Dermis microvascular lymphatic vessel endothelial cell (primary cell): ENCODE measurements around the gene PRRT3. TPM values are rescaled to one million over a fixed set of nuclear protein-coding genes. Genes with fewer than 3 reads are reported as not detected.
A peak's percentile ranks its signal among the peaks of the same experiment; 100 is the strongest.
"Not testable (repeated sequence)": the region's sequence is repeated elsewhere in the genome, so short reads cannot be mapped to it uniquely, and the experiment has no call there.

Experiments used
- DNase-seq, 2 donors: peaks; one replicate each; pipeline versions ENCODE4 v3.0.0 to v3.0.0-alpha.2; 2010; ENCODE audit warnings: low read depth in 2 of 2
- total RNA-seq: library from RNA; depleted of rRNA; stranded (reverse); fragments of >200 nt; gene quantifications from 2 replicates; pipeline ENCODE4 v1.2.1, GENCODE V29; 2014

The PRRT3 gene
- total RNA-seq, 1 donor from 2014 or later, result 0.51 TPM

GRCh38 chr3:9918261-9919038, 33.8 kb downstream of the PRRT3 start:
- no peak for DNase-seq

DNA sequence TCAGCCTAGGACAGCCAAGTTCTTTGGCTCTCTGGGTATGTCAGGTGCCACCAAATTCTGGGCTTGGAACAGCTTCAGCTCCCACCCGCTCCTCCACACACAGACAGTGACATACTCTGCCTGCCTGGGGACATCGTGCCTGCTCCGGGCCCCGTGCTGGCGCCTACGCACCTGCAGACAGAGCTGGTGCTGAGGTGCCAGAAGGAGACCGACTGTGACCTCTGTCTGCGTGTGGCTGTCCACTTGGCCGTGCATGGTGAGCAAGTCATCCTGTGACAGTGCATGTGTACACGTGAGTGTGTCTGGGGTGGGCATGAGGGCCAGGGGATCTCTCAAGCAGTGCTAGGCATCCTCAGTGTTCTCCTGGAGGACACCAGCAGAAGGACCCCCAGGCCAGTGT, 34.4 kb downstream of the PRRT3 start:
- DNase-seq, result no peak

DNA sequence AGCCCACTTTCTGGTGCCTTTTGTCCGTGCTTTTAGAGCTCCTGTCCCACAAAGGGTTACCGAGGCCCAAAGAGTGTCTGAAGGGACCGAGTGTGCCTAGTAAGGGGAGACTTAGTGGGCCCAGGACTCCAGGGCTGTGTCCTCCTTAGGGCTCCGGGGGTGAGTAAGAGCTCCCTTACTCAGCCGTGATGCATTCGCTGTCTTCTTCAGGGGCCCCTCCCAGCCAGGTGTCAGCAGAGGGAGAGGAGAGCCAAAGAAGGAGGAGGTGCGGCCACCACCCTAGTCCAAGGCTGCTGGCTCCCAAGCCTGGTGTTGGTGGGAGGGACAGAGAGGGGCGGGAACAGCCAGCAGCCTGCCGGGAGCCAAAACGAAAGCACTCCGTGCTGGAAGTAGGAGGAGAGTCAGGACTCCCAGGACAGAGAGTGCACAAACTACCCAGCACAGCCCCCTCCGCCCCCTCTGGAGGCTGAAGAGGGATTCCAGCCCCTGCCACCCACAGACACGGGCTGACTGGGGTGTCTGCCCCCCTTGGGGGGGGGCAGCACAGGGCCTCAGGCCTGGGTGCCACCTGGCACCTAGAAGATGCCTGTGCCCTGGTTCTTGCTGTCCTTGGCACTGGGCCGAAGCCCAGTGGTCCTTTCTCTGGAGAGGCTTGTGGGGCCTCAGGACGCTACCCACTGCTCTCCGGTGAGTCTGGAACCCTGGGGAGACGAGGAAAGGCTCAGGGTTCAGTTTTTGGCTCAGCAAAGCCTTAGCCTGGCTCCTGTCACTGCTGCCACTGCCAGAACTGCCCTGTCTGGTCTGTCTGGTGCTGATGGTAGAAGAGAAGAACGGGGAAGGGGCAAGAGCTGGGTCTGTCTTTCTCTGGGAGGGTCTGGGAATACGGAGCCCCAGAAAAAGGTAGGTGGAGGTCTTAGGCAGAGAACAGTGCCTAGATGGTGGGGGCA, 35.2 kb downstream of the PRRT3 start, which contains the start of gene IL17RC:
IL17RC (plus strand) TSS at position 365 of the 947 bp plus-strand sequence; CDS start at position 583, 218 bp downstream.
- peak; percentile 39 to 80 for DNase-seq

- DNase-seq, result no peak
These were observed 35.9 kb downstream of the PRRT3 start for GRCh38 chr3:9916346-9916733.

DNA sequence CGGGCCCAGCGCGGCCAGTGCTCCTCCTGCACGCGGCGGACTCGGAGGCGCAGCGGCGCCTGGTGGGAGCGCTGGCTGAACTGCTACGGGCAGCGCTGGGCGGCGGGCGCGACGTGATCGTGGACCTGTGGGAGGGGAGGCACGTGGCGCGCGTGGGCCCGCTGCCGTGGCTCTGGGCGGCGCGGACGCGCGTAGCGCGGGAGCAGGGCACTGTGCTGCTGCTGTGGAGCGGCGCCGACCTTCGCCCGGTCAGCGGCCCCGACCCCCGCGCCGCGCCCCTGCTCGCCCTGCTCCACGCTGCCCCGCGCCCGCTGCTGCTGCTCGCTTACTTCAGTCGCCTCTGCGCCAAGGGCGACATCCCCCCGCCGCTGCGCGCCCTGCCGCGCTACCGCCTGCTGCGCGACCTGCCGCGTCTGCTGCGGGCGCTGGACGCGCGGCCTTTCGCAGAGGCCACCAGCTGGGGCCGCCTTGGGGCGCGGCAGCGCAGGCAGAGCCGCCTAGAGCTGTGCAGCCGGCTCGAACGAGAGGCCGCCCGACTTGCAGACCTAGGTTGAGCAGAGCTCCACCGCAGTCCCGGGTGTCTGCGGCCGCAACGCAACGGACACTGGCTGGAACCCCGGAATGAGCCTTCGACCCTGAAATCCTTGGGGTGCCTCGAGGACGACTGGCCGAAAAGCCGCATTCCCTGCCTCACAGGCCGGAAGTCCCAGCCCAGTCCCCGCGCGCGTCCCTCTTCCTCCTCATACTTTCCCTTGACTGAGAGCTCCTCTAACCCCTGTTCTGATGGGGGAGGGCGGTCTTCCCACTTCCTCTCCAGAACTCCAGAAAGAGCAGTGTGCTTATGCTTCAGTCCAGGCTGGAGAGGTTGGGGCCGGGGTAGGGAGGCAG, 36.7 kb downstream of the PRRT3 start:
- peak in 1 of 2 donors; percentile 70 for DNase-seq

- DNase-seq, result no peak
These were observed 37.5 kb downstream of the PRRT3 start for GRCh38 chr3:9914559-9915253.

- no peak for DNase-seq
These were observed 38.2 kb downstream of the PRRT3 start for GRCh38 chr3:9914011-9914410.

- DNase-seq, result no peak
These were observed 38.6 kb downstream of the PRRT3 start for GRCh38 chr3:9913601-9914000.

- no peak for DNase-seq
These were observed 39.8 kb downstream of the PRRT3 start for GRCh38 chr3:9912294-9912935.

DNA sequence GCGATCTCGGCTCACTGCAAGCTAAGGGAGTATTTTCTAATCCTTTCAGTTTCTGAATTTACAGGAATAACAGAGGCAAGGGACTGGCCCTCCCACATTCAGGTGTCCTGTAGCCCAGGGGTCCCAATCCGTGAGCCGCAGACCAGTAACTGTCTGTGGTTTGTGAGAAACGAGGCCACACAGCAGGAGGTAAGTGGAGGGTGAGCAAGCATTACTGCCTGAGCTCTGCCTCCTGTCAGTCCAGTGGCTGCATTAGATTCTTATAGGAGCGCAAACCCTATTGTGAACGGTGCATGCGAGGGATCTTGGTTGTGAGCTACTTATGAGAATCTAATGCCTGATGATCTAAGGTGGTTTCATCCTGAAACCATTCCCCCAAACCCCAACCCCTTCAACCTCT, 40.3 kb downstream of the PRRT3 start:
- DNase-seq, result no peak

GRCh38 chr3:9909221-9910013, 42.8 kb downstream of the PRRT3 start:
- no peak for DNase-seq

- no peak for DNase-seq
These were observed 43.9 kb downstream of the PRRT3 start for GRCh38 chr3:9908286-9908685.

- no peak for DNase-seq
These were observed 45.7 kb downstream of the PRRT3 start for GRCh38 chr3:9906480-9906879.

GRCh38 chr3:9903904-9904303, 48.3 kb downstream of the PRRT3 start:
- no peak for DNase-seq

DNA sequence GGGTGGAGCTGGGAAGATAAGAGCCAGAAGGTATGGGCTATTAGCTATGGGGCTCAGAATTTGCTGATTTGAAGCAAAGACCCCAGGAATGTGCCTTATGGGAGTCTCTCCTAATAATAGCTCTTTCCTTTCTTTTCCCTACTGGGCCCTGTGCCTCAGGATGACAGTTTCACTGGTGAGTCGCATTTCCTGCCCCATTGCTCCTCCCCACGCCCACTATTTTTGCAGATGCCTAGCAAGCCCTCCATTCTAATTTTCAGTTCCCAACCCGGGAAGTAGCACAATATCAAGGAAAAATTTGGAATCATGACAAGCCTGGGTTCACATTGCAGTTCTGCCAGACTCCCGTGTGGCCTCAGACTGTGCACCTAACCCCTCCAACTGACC, 49.0 kb downstream of the PRRT3 start:
- peak in 1 of 2 donors; percentile 39 for DNase-seq

DNA sequence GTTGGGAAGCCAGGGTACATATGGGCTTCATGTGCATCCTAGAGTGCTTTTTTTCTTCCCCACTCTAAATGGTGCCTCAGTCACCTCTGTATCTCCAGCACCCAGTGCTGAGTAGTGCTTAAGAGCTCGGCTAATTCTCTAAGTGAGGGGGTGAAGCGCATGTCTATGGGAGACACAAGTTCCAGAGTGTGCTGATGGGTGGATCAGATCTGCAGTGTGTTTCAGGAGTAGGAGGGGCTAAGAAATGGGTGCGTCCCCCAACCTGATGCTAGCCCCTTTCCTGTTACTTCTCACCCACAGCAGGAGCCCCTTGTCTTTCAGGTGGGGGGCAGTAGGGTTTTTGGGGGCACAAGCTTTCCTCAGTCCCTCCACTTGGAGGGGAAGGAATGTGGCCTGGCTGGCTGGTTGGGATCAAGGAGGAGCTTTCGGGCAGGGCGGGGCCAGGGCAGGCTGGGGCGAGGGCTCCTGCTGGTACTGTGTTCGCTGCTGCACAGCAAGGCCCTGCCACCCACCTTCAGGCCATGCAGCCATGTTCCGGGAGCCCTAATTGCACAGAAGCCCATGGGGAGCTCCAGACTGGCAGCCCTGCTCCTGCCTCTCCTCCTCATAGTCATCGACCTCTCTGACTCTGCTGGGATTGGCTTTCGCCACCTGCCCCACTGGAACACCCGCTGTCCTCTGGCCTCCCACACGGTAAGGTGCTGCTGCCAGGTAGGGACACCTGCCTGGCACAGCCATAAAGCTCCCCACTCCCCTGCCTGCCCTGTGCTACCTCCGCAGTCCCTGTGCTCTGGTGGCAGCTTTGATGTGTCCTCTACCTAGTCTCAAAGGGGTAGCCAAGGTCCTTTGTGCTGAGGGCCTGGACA, 49.6 kb downstream of the PRRT3 start, which contains the start of gene IL17RE:
IL17RE (plus strand) TSS at position 477 of the 866 bp plus-strand sequence; CDS start at position 562, 85 bp downstream.
- DNase-seq, result no peak

- peak in 1 of 2 donors; percentile 74 for DNase-seq
These were observed 50.2 kb downstream of the PRRT3 start for GRCh38 chr3:9901967-9902366.

GRCh38 chr3:9900965-9901415, 51.2 kb downstream of the PRRT3 start:
- not testable (repeated sequence) for DNase-seq
